ENCODE results near the gene NKAPL.

The NKAPL gene

DNA sequence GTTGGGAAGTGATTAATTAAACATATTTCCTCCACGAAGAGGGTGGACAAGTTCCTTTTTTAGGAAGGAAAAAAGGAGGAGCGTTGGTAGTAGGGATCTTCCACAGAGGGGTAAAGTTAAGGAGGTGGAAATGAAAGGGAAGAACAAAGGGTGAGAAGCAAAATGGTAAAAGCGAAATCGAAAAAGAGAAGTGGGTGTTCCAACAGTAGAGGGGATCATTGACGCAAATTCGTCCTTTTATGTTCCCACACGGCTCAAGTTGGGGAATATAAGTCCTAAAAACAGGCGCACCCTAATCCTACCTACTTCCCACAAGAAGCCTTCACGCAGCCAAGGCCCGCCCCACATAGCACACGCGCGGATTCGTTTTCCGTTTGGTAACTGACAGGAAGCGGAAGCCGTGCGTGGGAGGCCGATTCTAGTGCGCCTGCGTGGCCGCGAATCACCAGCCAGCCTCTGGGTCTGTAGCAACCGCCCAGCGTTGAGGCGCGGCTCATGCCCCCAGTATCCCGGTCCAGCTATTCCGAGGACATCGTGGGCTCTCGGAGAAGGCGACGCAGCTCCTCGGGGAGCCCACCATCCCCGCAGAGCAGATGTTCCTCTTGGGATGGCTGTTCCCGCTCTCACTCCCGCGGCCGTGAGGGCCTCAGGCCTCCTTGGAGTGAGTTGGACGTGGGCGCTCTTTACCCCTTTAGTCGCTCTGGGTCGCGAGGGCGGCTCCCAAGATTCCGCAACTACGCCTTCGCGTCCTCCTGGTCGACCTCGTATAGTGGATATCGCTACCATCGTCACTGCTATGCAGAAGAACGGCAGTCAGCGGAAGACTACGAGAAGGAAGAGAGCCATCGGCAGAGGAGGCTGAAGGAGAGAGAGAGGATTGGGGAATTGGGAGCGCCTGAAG is at the start of gene NKAPL:
NKAPL (plus strand) TSS at position 421 of the 901 bp plus-strand sequence; CDS start at position 496, 75 bp downstream.
- peak; percentile 71 for DNase-seq

DNA sequence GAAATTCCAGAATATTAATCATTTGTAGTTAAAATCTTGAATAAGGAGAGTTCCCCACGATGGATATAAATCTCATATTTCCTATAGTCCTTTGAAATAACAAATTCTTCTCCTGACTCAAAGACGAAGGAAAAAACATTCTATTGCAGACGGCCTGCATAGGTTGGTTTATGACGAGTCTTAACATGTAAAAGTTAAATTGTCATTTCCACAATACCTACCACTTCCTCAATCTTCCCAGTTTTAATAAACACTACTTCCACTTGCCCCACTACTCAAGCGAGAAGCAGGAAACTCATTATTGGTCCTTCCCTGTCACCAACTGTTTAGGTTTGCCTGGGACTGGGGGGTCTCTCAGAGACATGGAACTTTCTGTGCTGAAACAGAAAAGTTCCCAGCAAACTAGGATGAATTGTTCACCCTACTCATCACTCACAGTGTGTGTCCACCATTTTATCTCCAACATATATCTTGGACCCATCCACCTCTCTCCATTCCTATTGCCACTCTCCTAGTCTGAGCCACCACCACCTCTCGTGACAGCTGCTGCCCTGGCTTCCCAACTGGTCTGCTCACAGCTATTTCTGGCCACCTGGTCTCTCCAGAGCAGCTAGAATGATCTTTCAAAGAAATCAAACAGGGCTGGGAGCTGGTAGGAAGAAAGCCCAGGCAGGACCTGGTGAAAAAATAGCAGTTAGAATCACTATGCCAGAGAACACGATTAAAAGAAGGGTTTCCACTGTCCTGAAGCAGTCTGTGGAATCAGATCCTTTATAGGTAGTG is 49.2 kb upstream of the NKAPL start:
- no peak for DNase-seq

DNA sequence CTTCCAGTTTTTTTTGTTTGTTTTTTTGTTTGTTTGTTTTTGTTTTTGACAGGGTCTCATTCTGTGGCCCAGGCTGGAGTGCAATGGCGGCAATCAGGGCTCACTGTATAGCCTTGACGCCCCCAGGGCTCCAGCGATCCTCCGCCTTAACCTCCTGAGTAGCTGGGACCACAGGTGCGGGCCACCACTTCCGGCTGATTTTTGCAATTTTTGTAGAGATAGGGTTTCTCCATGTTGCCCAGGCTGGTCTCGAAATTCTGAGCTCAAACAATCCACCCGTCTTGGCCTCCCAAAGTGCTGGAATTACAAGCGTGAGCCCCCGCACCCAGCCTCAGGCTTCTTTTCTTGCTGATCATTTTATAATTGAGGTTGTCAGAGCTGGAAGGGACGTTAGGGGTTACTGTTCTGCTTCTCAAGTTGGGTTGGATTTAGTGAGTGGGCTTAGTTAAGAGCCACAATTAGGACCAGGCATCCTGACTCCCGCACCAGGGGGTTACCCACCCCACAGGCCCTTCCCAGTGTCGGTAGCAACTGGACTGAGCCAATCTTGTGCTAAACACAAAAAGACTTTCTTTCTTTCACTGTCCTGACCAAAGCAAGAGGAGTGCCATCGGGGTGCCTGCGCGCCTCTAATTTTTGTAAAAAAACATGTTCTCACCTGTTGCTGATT is 47.1 kb upstream of the NKAPL start:
- no peak for DNase-seq

DNA sequence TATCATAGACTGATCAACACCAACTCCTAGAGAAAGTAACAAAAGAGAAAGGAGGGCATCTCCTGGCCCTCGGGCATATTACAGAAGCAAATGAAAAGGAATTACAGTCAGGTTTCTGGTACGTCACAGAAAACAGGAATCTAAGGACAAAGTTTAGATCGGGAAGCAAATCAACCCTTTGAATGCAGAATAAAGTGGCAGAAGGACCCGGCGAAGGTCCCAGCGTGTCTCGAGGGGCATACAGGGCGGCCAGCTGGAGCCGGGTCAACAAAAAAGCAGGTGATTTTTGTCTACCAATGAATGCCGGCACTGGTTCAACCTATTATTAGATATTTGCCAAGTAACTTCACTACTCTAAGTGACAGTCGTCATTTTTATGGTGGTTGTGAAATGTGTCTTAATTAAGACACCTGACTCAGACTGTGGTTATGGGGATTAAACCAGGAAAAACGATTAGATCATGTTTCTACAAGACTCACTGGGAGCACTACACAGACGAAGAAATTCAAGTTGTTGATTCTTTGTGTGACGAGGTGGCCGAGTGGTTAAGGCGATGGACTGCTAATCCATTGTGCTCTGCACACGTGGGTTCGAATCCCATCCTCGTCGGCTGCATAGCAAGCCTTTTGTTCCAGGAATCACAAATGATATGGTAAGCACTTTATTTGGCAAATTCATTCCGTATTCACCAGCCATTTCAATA is 46.4 kb upstream of the NKAPL start:
- DNase-seq = no peak

DNA sequence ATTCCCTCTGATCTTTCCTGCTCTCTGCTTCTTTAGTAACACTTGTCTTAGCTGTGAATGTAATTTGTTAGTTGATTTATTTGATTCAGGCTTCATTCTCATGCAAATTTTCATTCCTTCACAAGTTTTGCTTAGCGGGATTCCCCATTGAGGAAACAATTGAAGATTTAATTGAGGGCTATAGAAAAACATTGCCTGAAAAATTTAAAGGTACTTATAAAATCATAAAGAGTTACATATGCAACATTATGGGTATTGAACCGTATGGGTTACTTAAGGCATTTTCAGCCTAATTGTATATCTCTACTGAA is 45.9 kb upstream of the NKAPL start:
- no peak for DNase-seq

DNA sequence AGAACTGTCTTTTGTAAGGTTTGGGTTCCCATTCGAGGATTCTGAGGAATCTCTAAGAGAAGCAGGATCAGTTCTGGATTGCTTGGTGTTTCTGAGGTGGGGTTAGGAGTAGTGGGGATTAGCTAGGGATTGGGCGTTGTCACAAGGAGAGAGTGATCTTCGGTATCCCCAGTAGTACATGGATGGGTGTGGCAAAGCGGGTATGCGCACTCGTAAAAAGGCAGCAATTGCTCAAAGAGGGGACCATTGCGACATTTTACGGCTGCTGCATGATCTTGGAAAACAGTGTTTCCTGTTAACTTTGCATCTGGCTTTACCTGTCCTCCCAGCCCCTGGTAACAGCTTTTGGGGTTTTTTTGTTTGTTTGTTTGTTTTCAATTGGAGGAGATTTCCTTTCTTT is 43.7 kb upstream of the NKAPL start:
- no peak for DNase-seq

DNA sequence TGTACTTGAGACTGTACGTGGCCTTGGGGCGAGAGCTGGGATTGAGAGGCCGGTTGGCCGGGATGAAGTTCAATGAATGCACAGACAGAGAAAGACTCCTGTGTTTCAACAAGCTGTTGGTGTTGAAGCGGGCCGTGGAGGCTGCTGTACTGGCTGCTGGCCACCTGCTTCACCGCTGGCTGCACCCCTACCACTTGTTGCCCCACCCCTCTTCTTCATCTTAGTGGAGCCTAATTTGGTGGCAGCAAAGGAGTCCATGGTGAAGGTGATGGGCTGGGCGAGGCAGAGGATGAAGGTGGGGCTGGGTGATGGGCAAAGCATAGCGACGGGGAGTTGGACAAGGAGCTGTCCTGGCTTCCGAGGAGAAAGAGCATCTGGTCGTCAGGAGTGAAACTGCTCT is 41.2 kb upstream of the NKAPL start:
- DNase-seq = no peak

DNA sequence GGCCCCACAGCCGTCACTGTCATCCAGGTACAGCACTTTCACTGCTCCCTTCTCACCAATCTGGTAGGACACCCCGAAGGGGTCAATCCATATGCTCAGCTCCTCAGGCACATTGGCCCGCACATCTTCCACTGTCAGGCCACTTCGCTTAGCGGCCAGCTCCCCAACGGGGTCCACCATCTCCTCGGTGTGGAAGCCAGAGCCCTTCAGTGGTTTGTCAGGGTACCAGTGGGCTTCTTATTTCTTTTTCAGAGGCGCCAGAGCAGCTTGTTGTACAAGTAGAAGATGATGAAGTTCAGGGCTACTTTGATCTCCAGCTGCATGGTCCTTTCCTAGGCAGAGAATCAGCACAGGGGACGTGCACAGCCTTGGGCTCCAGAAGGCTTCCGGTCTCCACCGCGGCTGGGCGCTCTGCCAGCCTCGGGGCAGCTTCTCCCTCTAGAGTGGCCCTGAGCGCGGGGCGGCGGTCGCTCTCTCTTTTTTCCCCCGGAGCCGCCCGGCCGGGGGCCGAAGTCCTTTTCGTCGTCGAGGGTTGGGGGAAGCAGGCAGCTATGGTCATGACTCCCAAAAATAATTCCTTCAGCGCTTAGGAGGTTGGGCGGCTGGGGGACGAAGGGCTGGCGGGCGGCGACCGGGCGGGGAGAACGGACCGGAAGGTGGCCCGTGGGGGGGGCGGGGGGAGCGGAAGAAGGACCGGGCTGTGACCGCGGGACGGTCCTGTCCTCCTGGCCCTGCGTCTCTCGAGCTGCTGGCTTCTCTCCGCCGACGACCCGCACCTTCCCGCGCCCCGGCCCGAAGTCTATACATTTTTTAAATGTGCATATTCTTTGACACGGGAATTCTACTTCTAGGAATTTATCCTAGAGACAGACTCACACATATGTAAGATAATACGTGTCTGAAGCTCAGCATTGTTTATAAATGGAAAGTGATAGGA is 40.5 kb upstream of the NKAPL start:
- peak; percentile 71 for DNase-seq

DNA sequence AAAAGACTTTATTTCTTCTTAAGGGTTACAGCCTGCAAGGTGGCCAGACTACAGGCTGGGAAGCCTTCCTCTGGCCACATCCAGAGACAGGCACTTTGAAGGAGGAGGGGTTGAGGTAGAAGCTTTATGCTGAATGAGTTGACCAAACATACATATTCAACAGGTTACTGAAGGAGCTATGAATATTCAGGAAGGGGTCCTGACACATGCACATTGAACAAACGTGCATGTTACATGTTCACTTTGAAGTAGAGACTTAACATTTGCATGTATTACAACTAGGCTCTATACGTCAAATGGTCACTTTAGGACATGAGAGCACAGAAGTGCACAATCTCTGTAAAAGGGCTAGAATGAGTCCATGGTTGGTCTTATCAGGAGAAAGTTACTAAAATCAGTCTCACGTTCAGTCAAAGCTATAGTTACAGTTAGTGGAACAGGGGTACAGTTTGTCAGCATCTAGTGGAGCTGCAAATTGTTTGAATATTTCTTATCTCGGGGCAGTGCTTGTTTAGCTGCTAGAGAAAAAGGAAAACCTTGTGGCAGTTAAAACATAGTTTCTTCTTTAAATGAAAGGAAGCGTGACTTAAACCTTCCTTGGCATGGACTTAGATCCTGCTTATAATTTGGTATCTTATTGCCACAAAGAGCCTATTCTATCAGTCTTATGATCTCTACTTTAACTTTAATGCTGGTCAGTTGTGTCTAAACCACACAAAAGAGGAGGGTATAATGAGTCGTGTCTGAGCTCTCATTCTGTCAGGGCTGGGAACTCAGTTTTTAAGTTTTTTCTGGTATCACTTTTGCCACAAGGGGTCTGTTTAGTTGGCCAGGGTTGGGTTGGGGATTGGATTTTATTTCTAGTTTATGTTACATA is 38.6 kb upstream of the NKAPL start:
- DNase-seq = no peak

DNA sequence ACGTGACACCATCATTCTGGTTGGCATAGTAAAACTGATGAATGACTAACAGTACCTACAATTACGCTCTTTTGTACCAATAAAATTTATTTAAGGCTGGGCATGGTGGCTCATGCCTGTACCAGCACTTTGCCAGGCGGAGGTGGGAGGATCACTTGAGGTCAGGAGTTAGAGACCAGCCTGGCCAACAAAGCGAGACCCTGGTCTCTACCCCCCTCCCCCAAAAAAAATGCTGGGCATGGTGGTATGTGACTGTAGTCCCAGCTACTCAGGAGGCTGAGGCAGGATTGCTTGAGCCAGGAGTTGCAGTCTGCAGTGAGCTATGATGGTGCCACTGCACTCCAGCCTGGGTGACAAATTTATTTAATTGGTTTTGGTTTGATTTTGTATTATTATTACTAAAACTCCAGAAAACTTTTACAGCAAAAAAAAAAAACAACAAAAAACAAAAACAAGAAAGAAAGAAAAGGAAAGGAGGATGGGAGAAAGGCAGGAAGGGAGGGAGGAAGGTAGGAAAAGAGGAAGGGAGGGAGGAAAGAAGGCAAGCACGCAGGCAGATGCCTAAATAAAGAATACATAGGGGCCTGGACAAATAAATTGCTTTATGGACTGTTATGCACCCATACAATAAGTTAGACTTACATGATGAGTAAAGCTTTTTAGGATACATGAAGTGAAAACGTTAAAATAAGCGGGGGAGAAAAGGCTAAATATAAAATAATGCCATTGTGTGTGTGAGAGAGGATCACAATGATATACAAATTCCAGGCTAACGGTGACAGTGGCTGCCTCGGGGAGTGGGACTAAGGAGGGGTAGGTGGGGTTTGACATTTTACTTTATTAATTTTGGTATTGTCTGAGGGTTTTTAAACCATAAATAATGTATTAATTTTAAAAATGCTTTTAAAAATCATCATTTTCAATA is 34.7 kb upstream of the NKAPL start:
- DNase-seq = no peak

DNA sequence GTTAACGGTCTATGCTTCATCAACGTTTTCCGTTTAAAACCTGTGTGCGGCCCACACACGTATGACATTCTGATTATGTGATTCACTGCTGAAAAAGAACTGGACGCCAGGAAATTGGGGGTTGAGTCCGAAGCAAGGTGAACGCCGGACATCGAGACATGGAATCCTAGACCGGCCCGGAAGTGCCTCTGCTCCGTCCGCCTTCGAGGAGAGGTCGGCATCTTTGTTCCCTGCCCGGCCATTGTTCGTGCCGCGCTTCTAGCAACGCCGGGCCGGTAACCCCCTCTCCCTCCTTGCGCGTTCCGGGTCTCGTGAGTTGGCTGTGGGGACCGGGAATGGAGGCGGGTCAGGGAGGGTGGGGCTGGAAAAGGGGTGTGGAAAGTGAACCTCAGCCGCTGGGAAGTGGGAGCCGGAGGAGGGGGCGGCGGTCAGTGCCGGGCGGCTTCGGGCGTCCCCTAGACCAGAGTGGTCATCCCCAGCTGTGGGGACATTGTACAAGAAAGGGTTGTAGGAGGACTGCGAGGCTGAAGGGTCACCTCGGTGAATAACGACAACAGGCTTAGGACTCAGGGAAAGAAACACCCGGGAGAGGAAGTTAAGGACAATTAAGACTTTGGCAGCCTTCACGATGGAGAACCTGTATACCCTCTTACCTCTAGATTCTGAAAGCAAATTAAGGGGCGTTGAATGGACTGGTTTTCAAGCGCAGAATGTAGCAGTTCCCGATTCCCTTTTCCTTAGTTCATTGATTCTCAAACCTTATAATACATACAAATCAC is 33.9 kb upstream of the NKAPL start, which contains the start of gene ZSCAN9:
ZSCAN9 (plus strand) TSS at position 220 of the 779 bp plus-strand sequence. CDS start 1,810 bp downstream, outside the sequence.
- peak; percentile 74 for DNase-seq

DNA sequence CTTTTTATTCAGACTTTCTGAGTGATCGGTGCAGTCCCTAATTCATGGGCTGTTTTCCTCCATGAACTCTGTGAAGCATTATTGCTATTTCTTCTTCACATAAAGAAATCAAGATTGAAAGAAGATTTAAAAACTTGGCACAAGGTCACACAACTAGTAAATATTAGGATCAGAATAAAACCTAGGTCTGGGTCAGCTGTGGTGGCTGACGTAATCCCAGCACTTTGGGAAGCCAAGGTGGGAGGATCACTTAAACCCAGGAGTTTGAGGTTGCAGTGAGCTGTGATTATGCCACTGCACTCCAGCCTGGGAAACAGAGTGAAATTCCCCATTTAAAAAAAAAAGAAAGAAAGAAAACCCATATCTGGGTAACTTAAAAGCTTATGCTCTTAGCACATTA is 32.6 kb upstream of the NKAPL start:
- DNase-seq = no peak

DNA sequence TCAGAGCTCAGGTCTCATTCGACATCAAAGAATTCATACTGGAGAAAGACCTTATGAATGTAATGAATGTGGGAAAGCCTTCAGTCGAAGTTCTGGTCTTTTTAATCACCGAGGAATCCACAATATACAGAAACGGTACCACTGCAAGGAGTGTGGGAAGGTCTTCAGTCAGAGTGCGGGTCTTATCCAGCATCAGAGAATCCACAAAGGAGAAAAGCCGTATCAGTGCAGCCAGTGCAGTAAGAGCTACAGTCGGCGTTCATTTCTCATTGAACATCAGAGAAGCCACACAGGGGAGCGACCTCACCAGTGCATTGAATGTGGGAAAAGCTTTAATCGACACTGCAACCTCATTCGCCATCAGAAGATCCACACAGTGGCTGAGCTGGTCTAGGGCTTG is 26.3 kb upstream of the NKAPL start:
- no peak for DNase-seq

DNA sequence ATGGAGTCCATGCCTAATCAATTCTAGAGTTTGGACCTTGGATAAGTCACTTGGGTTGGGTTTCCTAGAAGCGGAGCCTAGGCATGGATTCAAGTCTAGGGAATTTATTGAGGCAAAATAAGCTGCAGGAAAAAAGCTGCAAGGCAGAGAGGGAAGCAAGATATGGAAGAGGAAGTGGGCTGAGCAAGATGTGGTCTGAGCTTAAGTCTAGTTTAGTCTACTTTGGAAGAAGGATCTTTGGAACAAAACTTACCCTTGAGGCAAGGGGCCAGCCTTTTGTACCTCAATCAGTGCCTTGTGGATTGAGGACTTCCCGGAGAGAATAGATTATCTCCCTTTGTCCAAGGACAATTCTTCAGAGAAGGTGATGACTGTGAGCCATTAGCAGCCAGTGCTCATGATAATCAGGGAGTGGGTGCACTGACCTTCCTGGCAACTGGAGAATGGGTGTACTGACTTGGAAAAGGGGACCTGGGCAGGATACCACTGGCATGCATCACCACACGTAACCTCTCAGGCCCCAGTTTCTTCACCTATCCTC is 23.1 kb upstream of the NKAPL start:
- DNase-seq = no peak

DNA sequence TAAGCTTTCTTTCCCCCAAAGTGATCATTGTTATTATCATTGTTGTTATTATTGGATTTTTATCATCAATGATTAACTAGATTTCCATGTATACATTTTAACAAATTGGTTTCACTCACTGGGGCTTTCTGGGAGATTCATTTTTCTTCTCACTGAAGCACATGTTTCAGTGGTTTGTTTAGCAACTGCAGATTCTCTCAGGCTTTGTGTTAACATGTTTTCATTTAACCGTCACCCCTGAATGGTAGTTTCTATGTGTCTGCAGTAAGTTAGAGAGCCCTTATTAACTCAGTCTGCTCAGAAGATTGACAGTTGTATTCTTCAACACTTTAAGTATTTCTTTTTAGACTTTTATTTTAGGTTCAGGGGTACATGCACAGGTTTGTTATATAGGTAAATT is 19.5 kb upstream of the NKAPL start:
- DNase-seq = no peak

DNA sequence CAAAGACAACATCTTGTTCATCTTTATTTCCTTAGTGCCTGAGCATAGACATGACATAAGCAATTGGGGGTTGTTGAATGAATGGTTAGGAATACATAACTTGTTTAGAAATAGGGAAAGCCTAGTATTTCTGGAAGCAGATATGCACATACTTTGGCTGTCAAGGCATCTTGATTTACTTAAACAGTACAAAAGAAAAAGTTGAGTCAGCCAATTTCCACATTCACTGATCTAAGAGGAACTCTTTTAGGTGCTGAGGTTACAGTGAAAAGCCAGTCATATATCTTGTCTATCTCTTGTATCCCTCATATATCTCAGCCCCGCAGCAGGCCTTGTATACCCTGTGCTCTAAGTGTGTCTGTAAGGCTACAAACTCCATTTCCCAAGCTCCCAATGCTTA is 18.6 kb upstream of the NKAPL start:
- DNase-seq = no peak

DNA sequence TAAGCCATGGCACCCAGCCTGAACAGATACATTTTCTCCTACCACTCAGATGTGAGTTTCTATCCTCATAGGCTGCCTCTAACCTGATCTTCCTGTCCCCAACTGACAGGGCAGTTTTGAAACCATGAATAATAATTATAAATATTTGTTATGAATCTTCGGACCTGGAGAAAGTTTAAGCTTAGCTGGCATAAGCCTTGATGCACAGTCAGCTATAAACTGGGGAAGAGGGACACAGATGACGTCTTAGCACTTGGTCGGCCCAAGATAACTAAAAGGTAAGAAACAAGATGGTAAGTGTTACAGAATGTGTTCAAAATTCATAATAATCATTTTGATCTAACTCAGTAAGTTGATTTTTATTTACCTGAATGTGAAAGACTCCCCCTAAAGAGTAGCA is 15.2 kb upstream of the NKAPL start:
- no peak for DNase-seq

DNA sequence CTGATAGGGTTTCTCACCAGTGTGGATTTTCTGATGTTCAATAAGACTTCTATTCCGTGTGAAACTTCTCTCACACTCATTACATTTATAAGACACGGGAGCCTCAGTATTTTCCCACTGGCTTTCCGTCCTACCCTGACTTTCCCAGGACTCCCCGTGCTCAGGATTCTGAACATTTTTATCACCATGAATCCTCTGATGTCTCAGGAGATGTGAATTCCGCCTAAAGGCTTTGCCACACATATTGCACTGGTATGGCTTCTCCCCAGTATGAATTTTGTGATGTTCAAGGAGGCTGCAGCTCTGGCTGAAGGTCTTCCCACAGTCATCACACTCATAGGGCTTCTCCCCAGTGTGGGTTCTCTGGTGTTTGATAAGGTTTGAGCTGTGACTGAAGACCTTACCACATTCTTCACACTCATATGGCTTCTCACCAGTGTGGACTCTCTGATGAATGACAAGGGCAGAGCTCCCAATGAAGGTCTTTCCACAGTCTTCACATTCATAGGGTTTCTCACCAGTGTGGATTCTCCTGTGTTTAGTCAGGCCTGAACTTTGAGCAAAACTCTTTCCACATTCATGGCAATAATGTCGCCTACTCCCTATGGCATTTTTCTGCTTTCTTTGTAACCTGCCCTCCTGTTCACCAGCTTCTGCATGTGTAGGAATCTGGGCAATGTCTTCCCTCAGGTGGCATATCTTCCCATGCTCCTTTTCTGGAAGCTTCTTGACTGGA is 13.7 kb upstream of the NKAPL start:
- DNase-seq = no peak
